Adrenal gland (tissue), 12 donors: Measurements from ENCODE around the gene NCF4. TPM values are rescaled to one million over a fixed set of nuclear protein-coding genes. Genes with fewer than 3 reads are reported as not detected.
A peak's percentile ranks its signal among the peaks of the same experiment; 100 is the strongest.

Source experiments
- DNase-seq, 7 donors: peaks; one replicate each; pipeline ENCODE4 v3.0.0-alpha.2; 2019 to 2020
- H3K27ac ChIP-seq, 5 donors: fragments of 200-600 bp; sonication (generic) in 4 of 5; 1 replicate in 3 of 5; 2 replicates in 2 of 5; pipeline versions ENCODE4 v1.5.1 to v1.8.0; 2016 to 2020; ENCODE audit warnings: mild to moderate bottlenecking in 1 of 5
- H3K27me3 ChIP-seq: fragments of 200-600 bp; 2 replicates; pipeline ENCODE4 v1.8.0; 2021
- H3K36me3 ChIP-seq, 2 donors: fragments of 200-600 bp; replicated peaks in 1 of 2; 1 replicate in 1 of 2; 2 replicates in 1 of 2; pipeline versions ENCODE4 v1.5.1 to v1.8.0; 2018 to 2022
- H3K4me1 ChIP-seq, 2 donors: fragments of 200-600 bp; replicated peaks in 1 of 2; 1 replicate in 1 of 2; 2 replicates in 1 of 2; pipeline versions ENCODE4 v1.5.1 to v1.8.0; 2018 to 2021
- H3K4me3 ChIP-seq, 4 donors: fragments of 200-600 bp; sonication (generic) in 3 of 4; one replicate each; pipeline ENCODE4 v1.5.1; 2016 to 2018
- H3K9me3 ChIP-seq, 3 donors: fragments of 200-600 bp; sonication (generic) in 1 of 3; replicated peaks in 1 of 3; 1 replicate in 2 of 3; 2 replicates in 1 of 3; pipeline versions ENCODE4 v1.5.1 to v1.8.0; 2016 to 2021
- POLR2A ChIP-seq, 2 donors: fragments of 450-650 bp; IDR thresholded peaks; one replicate each; pipeline ENCODE4 v1.6.1; 2017; ENCODE audit warnings: antibody characterized with exemption in 2 of 2, mild to moderate bottlenecking in 2 of 2, moderate library complexity in 1 of 2
- WGBS, 4 donors: extraction: QIAGEN DNeasy Blood & Tissue Kit in 2 of 4; methylation state at CpG; one replicate each; pipeline versions ENCODE4 v1.1.5 to v1.1.7; 2013 to 2017; 5-methylcytosine and 5-hydroxymethylcytosine counted together
- intact Hi-C, 2 donors: fragments of 100-400 bp; cut with DNase I; formaldehyde crosslinking; loops; one replicate each; pipeline versions ENCODE4 v1.14.1 to v1.15.0; 2022 to 2023
- polyA plus RNA-seq, 3 donors: library from polyadenylated mRNA; stranded (reverse); fragments of 200-250 nt in 2 of 3; fragments of 350-450 nt in 1 of 3; fragmentation: Illumina TruSeq in 1 of 3; extraction: RNeasy Lipid Tissue Mini Kit (QIAGEN cat#74804) in 1 of 3; gene quantifications; one replicate each; pipeline ENCODE4 v1.2.3, GENCODE V29; 2013 to 2014
- total RNA-seq, 9 donors: library from RNA; depleted of rRNA in 4 of 9; stranded (reverse); fragments of >200 nt in 4 of 9; fragments of 120-200 nt in 1 of 9; fragmentation: NEBNext Ultra II Directional in 1 of 9; extraction: Animal tissue kit (Norgen Biotek cat#: 25700) in 1 of 9; gene quantifications; one replicate each; pipeline versions ENCODE4 v1.1.0 to v1.2.4, GENCODE V29; 2013 to 2023
- TF ChIP-seq, protein P1 (sequence below), 6 experiments: fragments of 450-650 bp in 4 of 6; fragments of 200-600 bp in 2 of 6; sonication (generic) in 1 of 6; IDR thresholded peaks; 1 replicate in 5 of 6; 2 replicates in 1 of 6; pipeline versions ENCODE4 v1.5.1 to v1.8.0; 2016 to 2021; ENCODE audit warnings: antibody characterized with exemption in 6 of 6, mild to moderate bottlenecking in 2 of 6, moderate library complexity in 1 of 6
- donor health status: healthy with polysubstance abuse.
- donor health status: Bipolar disorder and iron deficiency.
- donor health status: DM: yes; HTN: yes; CAD: no.
- donor health status: DM: no; HTN: no; CAD: no.
- donor health status: DM: no; HTN: no; CAD: no.
- donor health status: DM: yes; HTN: yes; CAD: no.

The NCF4 gene
- total and polyA plus RNA-seq, 12 donors, result 2.0 to 58.1 (median 23.2) TPM

DNA sequence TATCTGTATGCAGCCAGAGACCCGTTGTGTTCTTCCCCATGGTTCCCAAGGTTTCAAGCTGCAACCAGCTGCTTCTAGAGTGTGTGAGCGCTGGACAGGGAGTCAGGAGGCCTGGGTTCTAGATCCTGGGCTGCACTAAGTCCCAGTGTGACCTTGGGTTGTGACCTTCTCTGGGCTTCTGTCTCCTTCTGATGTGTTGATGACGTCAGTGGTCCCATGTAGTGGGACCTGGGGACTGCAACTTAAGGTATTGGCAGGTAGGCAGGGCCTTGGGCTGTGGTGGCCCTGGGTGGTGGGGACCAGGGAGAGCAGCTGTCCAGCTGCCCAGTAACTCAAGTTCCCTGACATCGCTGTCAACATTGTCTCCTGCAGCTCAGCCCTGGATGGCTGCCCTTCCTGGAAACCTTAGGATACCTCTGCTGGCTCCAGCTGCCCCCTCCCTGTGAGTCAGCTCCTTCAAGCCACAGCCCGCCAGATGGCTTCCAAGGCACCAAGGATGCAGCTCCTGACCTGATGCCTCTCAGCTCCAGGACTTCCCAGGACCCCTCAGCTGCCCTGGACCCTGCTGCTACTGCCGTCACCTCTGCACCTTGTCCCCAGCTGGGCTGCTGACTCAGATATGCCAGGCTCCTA lies 42.7 kb upstream of the NCF4 start:
- 52 to 75% (median 69%) methylated on average over 5 to 6 of the region's 6 CpGs for WGBS, 4 donors
- Histone ChIP-seq H3K36me3 (no peaks in the 10 kb centered on the region), H3K9me3 (no peaks in the 10 kb centered on the region), H3K4me3 (no peak overlapping the region), H3K27me3 (peaks cover 48% of the 10 kb centered on the region), H3K27ac (no peak overlapping the region), H3K4me1 (peaks cover 11 to 15% of the 10 kb centered on the region in 2 donors)
- TF ChIP-seq POLR2A (IDR thresholded peaks at IDR 0.05), result no peak
- TF ChIP-seq, protein P1, sequence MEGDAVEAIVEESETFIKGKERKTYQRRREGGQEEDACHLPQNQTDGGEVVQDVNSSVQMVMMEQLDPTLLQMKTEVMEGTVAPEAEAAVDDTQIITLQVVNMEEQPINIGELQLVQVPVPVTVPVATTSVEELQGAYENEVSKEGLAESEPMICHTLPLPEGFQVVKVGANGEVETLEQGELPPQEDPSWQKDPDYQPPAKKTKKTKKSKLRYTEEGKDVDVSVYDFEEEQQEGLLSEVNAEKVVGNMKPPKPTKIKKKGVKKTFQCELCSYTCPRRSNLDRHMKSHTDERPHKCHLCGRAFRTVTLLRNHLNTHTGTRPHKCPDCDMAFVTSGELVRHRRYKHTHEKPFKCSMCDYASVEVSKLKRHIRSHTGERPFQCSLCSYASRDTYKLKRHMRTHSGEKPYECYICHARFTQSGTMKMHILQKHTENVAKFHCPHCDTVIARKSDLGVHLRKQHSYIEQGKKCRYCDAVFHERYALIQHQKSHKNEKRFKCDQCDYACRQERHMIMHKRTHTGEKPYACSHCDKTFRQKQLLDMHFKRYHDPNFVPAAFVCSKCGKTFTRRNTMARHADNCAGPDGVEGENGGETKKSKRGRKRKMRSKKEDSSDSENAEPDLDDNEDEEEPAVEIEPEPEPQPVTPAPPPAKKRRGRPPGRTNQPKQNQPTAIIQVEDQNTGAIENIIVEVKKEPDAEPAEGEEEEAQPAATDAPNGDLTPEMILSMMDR (IDR thresholded peaks at IDR 0.05), result no peak
- intact Hi-C loops, result no loop called here
- no peak for DNase-seq

DNA sequence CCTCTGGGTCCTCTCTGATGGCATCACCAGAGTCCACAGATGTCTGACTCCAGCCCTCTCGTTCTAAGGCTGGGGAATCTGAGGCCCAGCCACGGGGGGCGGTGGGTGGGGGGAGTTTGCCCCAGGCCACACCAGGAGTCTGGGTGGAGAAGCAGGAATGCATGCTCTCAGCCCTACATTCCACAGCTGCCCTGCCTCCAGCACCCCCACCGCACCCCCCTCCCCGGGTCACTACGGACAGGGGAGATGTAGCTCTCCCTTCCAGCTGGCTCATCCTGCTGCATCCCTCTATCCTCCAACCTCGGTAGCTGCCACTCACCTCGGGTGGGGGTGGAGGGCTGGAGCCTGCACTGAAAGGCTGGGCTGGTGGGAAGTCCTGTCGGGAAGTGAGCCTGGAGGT lies 41.7 kb upstream of the NCF4 start:
- H3K27me3 ChIP-seq, result peaks cover 54% of the 10 kb centered on the region

DNA sequence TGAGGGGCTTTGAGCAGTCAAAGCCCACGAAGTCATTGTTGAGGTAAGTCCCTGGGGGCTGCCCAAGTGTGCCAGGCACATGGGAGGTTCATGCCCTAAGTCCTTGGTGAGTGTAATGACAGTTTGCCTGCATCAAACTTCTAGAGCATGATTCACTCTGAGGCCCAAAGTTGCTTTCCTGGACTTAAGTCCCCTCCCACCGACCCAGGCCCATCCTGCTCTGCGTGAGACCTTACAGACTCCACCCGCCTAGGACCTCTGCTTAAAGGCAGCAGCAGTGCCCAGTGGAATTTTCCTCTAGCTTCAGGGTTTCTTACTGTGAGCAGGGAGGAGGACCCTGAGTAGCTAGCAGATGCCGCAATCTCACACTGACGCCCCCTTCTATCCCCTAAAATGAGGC lies 38.2 kb upstream of the NCF4 start:
- Histone ChIP-seq H3K27me3 (peaks cover 39% of the 10 kb centered on the region), H3K4me1 (no peaks in the 10 kb centered on the region), H3K9me3 (no peaks in the 10 kb centered on the region), H3K36me3 (no peaks in the 10 kb centered on the region), H3K4me3 (no peak overlapping the region), H3K27ac (no peak overlapping the region)
- intact Hi-C loops, result no loop called here
- no peak for DNase-seq
- TF ChIP-seq, protein P1 (IDR thresholded peaks at IDR 0.05), result no peak
- no peak for TF ChIP-seq POLR2A (IDR thresholded peaks at IDR 0.05)
- WGBS, 4 donors, result 76 to 85% (median 77%) methylated on average over 6 of the region's 6 CpGs

More for the DNA sequence above, 41.7 kb upstream of the NCF4 start:
- Histone ChIP-seq H3K4me1 (peaks cover 11 to 15% of the 10 kb centered on the region in 2 donors), H3K36me3 (no peaks in the 10 kb centered on the region), H3K27ac (no peak overlapping the region), H3K9me3 (no peaks in the 10 kb centered on the region), H3K4me3 (no peak overlapping the region)
- TF ChIP-seq, protein P1 (IDR thresholded peaks at IDR 0.05), result no peak
- no peak for TF ChIP-seq POLR2A (IDR thresholded peaks at IDR 0.05)
- DNase-seq, result no peak
- WGBS, 4 donors, result 31 to 52% (median 38%) methylated on average over 4 to 9 of the region's 9 CpGs
- intact Hi-C loops, result no loop called here

DNA sequence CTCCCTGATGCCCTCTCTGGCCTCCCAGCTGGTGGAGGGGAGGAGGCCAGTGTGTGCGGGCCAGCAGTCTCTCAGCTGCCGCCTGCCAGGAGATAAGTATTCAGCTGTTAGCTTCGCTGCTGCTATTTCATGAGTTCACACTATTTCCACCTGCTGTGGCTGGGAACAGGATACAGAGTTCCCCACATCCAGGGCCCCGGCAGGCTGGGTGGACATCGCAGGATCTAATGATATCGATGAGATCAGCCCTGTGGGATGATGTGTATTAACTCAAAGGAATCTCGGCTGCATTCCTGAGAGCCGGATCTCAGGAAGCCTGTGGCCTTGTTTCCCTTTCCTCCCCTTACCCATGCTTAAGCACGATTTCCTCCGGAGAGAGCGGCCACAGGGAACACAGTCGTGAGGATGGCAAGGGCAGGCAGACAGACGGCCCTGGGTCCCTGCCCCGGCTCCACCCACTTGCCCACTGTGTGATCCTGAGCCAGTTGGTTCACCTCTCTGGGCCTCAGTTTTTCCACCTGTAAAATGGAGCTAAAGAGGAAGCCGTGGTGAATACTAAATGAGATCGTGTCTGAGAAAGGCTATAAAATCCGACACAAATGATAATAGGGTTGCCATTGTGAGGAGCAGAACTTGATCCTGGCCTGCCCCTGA lies 37.5 kb upstream of the NCF4 start:
- Histone ChIP-seq H3K4me3 (no peak overlapping the region), H3K36me3 (no peaks in the 10 kb centered on the region), H3K27me3 (peaks cover 32% of the 10 kb centered on the region), H3K27ac (no peak overlapping the region), H3K4me1 (no peaks in the 10 kb centered on the region), H3K9me3 (no peaks in the 10 kb centered on the region)
- WGBS, 4 donors, result 58 to 64% (median 59%) methylated on average over 16 to 17 of the region's 17 CpGs
- intact Hi-C loops, result no loop called here
- peak in 2 of 7 donors; percentile 12 to 53 for DNase-seq
- TF ChIP-seq, protein P1 (IDR thresholded peaks at IDR 0.05), result no peak
- no peak for TF ChIP-seq POLR2A (IDR thresholded peaks at IDR 0.05)
